WTC11 (cell line): Measurements from ENCODE around the gene MCOLN1. TPM values are rescaled to one million over a fixed set of nuclear protein-coding genes. Genes with fewer than 3 reads are reported as not detected.

Experiments used
- ELF4 ChIP-seq: sonication (generic); formaldehyde crosslinking; IDR thresholded peaks from 2 replicates; pipeline ENCODE4 v1.8.1; 2022; ENCODE audit warnings: low read depth, mild to moderate bottlenecking, moderate library complexity, missing genetic modification reagents
- ETV6 ChIP-seq: sonication (generic); formaldehyde crosslinking; IDR thresholded peaks from 2 replicates; pipeline ENCODE4 v1.8.1; 2022; ENCODE audit warnings: mild to moderate bottlenecking, missing genetic modification reagents
- FOXJ3 ChIP-seq: sonication (generic); formaldehyde crosslinking; IDR thresholded peaks from 2 replicates; pipeline ENCODE4 v1.9.0; 2021; ENCODE audit warnings: missing genetic modification reagents, mild to moderate bottlenecking, borderline replicate concordance
- FOXP1 ChIP-seq: sonication (generic); formaldehyde crosslinking; IDR thresholded peaks from 2 replicates; pipeline ENCODE4 v1.8.0; 2022; ENCODE audit warnings: missing genetic modification reagents, mild to moderate bottlenecking, moderate library complexity, borderline replicate concordance
- NFATC4 ChIP-seq: fragments of 250-450 bp; sonication (Bioruptor Pico); IDR thresholded peaks from 2 replicates; pipeline ENCODE4 v1.9.0; 2021; ENCODE audit warnings: mild to moderate bottlenecking
- OVOL2 ChIP-seq: fragments of 250-450 bp; sonication (Bioruptor Pico); IDR thresholded peaks from 2 replicates; pipeline ENCODE4 v1.9.0; 2021; ENCODE audit warnings: mild to moderate bottlenecking, borderline replicate concordance
- PRRX2 ChIP-seq: fragments of 250-450 bp; sonication (Bioruptor Pico); IDR thresholded peaks from 2 replicates; pipeline ENCODE4 v1.8.0; 2021; ENCODE audit warnings: mild to moderate bottlenecking
- RELA ChIP-seq: sonication (generic); formaldehyde crosslinking; IDR thresholded peaks from 2 replicates; pipeline ENCODE4 v1.8.1; 2022; ENCODE audit warnings: missing genetic modification reagents, mild to moderate bottlenecking, borderline replicate concordance
- TEAD1 ChIP-seq: sonication (generic); formaldehyde crosslinking; IDR thresholded peaks from 2 replicates; pipeline ENCODE4 v1.8.0; 2022; ENCODE audit warnings: mild to moderate bottlenecking, missing genetic modification reagents
- TP53 ChIP-seq: sonication (generic); formaldehyde crosslinking; IDR thresholded peaks from 2 replicates; pipeline ENCODE4 v1.8.1; 2023; ENCODE audit warnings: mild to moderate bottlenecking, missing genetic modification reagents
- ZNF423 ChIP-seq: fragments of 250-450 bp; sonication (Bioruptor Pico); IDR thresholded peaks from 2 replicates; pipeline ENCODE4 v2.1.2; 2022; ENCODE audit warnings: mild to moderate bottlenecking, moderate library complexity
- ZNF671 ChIP-seq: fragments of 250-450 bp; sonication (Bioruptor Pico); IDR thresholded peaks from 2 replicates; pipeline ENCODE4 v1.8.0; 2021; ENCODE audit warnings: mild to moderate bottlenecking
- total RNA-seq: library from RNA; stranded (reverse); gene quantifications from 3 replicates; pipeline ENCODE4 v1.2.3, GENCODE V29; 2021
- TF ChIP-seq, protein P1 (sequence below): sonication (generic); formaldehyde crosslinking; IDR thresholded peaks from 2 replicates; pipeline ENCODE4 v1.8.1; 2023; ENCODE audit warnings: mild to moderate bottlenecking, missing genetic modification reagents, borderline replicate concordance
- TF ChIP-seq, protein P2 (sequence below): fragments of 250-450 bp; sonication (Bioruptor Pico); IDR thresholded peaks from 2 replicates; pipeline ENCODE4 v1.9.0; 2021; ENCODE audit warnings: moderate library complexity, mild to moderate bottlenecking, inconsistent platforms, borderline replicate concordance
- TF ChIP-seq, protein P3 (sequence below): fragments of 250-450 bp; sonication (Bioruptor Pico); IDR thresholded peaks from 2 replicates; pipeline ENCODE4 v1.8.0; 2021; ENCODE audit warnings: mild to moderate bottlenecking
- TF ChIP-seq, protein P4 (sequence below): fragments of 250-450 bp; sonication (Bioruptor Pico); IDR thresholded peaks from 2 replicates; pipeline ENCODE4 v1.9.0; 2021; ENCODE audit warnings: mild to moderate bottlenecking
- TF ChIP-seq, protein P5 (sequence below): sonication (generic); formaldehyde crosslinking; IDR thresholded peaks from 2 replicates; pipeline ENCODE4 v1.8.0; 2022; ENCODE audit warnings: mild to moderate bottlenecking, missing genetic modification reagents
- TF ChIP-seq, protein P6 (sequence below): fragments of 250-450 bp; sonication (Bioruptor Pico); IDR thresholded peaks from 2 replicates; pipeline ENCODE4 v2.1.2; 2022; ENCODE audit warnings: mild to moderate bottlenecking, moderate library complexity
- TF ChIP-seq, protein P7 (sequence below): sonication (generic); formaldehyde crosslinking; IDR thresholded peaks from 2 replicates; pipeline ENCODE4 v1.8.1; 2023; ENCODE audit warnings: mild to moderate bottlenecking, missing genetic modification reagents
- TF ChIP-seq, protein P8 (sequence below): sonication (generic); formaldehyde crosslinking; IDR thresholded peaks from 2 replicates; pipeline ENCODE4 v1.8.1; 2022; ENCODE audit warnings: mild to moderate bottlenecking, moderate library complexity, missing genetic modification reagents
- TF ChIP-seq, protein P9 (sequence below): fragments of 200-600 bp; IDR thresholded peaks from 2 replicates; pipeline ENCODE4 v1.8.0; 2022; ENCODE audit warnings: antibody characterized with exemption
- TF ChIP-seq, protein P10 (sequence below): sonication (generic); formaldehyde crosslinking; IDR thresholded peaks from 2 replicates; pipeline ENCODE4 v1.8.0; 2022; ENCODE audit warnings: mild to moderate bottlenecking, missing genetic modification reagents

The MCOLN1 gene
- total RNA-seq, 1 experiment from 2014 or later: 19.7 TPM

DNA sequence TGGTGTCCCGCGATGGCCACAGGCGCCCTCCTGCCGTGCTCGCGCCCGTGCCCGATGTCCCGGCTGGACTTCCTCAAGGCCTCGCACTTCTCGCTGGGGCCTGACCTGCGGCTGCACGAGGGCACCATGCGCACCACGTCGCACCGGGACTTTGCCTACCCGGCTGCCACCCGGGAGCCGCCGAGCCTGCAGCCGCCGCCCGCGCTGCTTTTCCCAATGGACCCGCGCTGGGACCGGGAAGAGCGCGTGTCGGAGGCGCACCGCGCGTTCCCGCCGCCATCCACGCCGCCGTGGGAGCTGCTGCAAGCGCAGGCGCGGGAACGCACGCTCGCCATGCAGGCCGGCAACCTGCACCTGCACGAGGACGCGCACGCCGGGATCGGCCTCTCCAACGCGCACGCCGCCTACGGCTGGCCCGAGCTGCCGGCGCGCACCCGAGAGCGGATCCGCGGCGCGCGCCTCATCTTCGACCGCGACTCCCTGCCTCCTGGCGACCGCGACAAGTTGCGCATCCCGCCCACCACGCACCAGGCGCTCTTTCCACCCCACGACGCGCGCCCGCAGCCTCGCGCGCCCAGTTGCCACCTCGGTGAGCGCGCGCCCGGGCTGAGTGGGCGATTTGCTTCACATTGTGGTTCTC, 21.5 kb upstream of the MCOLN1 start (continued):
- TF ChIP-seq, protein P1, sequence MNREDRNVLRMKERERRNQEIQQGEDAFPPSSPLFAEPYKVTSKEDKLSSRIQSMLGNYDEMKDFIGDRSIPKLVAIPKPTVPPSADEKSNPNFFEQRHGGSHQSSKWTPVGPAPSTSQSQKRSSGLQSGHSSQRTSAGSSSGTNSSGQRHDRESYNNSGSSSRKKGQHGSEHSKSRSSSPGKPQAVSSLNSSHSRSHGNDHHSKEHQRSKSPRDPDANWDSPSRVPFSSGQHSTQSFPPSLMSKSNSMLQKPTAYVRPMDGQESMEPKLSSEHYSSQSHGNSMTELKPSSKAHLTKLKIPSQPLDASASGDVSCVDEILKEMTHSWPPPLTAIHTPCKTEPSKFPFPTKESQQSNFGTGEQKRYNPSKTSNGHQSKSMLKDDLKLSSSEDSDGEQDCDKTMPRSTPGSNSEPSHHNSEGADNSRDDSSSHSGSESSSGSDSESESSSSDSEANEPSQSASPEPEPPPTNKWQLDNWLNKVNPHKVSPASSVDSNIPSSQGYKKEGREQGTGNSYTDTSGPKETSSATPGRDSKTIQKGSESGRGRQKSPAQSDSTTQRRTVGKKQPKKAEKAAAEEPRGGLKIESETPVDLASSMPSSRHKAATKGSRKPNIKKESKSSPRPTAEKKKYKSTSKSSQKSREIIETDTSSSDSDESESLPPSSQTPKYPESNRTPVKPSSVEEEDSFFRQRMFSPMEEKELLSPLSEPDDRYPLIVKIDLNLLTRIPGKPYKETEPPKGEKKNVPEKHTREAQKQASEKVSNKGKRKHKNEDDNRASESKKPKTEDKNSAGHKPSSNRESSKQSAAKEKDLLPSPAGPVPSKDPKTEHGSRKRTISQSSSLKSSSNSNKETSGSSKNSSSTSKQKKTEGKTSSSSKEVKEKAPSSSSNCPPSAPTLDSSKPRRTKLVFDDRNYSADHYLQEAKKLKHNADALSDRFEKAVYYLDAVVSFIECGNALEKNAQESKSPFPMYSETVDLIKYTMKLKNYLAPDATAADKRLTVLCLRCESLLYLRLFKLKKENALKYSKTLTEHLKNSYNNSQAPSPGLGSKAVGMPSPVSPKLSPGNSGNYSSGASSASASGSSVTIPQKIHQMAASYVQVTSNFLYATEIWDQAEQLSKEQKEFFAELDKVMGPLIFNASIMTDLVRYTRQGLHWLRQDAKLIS (CRISPR knock-in tag): peak; percentile 99
- TF ChIP-seq, protein P2, sequence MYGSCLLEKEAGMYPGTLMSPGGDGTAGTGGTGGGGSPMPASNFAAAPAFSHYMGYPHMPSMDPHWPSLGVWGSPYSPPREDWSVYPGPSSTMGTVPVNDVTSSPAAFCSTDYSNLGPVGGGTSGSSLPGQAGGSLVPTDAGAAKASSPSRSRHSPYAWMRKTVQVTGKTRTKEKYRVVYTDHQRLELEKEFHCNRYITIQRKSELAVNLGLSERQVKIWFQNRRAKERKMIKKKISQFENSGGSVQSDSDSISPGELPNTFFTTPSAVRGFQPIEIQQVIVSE (CRISPR knock-in tag): no peak
- TF ChIP-seq, protein P3, sequence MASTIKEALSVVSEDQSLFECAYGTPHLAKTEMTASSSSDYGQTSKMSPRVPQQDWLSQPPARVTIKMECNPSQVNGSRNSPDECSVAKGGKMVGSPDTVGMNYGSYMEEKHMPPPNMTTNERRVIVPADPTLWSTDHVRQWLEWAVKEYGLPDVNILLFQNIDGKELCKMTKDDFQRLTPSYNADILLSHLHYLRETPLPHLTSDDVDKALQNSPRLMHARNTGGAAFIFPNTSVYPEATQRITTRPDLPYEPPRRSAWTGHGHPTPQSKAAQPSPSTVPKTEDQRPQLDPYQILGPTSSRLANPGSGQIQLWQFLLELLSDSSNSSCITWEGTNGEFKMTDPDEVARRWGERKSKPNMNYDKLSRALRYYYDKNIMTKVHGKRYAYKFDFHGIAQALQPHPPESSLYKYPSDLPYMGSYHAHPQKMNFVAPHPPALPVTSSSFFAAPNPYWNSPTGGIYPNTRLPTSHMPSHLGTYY (CRISPR knock-in tag): no peak
- TF ChIP-seq, protein P4, sequence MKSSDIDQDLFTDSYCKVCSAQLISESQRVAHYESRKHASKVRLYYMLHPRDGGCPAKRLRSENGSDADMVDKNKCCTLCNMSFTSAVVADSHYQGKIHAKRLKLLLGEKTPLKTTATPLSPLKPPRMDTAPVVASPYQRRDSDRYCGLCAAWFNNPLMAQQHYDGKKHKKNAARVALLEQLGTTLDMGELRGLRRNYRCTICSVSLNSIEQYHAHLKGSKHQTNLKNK (CRISPR knock-in tag): no peak
- peak; percentile 99 for TF ChIP-seq ETV6 (CRISPR knock-in tag)
- TF ChIP-seq FOXP1: peak; percentile 100
- TF ChIP-seq ZNF423 (CRISPR knock-in tag): no peak
- TF ChIP-seq, protein P5, sequence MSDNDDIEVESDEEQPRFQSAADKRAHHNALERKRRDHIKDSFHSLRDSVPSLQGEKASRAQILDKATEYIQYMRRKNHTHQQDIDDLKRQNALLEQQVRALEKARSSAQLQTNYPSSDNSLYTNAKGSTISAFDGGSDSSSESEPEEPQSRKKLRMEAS (CRISPR knock-in tag): peak; percentile 100
- no peak for TF ChIP-seq OVOL2 (CRISPR knock-in tag)
- TF ChIP-seq ZNF671: no peak
- TF ChIP-seq, protein P6, sequence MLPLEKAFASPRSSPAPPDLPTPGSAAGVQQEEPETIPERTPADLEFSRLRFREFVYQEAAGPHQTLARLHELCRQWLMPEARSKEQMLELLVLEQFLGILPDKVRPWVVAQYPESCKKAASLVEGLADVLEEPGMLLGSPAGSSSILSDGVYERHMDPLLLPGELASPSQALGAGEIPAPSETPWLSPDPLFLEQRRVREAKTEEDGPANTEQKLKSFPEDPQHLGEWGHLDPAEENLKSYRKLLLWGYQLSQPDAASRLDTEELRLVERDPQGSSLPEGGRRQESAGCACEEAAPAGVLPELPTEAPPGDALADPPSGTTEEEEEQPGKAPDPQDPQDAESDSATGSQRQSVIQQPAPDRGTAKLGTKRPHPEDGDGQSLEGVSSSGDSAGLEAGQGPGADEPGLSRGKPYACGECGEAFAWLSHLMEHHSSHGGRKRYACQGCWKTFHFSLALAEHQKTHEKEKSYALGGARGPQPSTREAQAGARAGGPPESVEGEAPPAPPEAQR: no peak
- TF ChIP-seq, protein P7, sequence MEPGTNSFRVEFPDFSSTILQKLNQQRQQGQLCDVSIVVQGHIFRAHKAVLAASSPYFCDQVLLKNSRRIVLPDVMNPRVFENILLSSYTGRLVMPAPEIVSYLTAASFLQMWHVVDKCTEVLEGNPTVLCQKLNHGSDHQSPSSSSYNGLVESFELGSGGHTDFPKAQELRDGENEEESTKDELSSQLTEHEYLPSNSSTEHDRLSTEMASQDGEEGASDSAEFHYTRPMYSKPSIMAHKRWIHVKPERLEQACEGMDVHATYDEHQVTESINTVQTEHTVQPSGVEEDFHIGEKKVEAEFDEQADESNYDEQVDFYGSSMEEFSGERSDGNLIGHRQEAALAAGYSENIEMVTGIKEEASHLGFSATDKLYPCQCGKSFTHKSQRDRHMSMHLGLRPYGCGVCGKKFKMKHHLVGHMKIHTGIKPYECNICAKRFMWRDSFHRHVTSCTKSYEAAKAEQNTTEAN (CRISPR knock-in tag): peak; percentile 99
- TF ChIP-seq NFATC4: no peak
- TF ChIP-seq ELF4: peak; percentile 97
- TF ChIP-seq TP53 (CRISPR knock-in tag): peak; percentile 99
- TF ChIP-seq FOXJ3 (CRISPR knock-in tag): no peak
- TF ChIP-seq, protein P8, sequence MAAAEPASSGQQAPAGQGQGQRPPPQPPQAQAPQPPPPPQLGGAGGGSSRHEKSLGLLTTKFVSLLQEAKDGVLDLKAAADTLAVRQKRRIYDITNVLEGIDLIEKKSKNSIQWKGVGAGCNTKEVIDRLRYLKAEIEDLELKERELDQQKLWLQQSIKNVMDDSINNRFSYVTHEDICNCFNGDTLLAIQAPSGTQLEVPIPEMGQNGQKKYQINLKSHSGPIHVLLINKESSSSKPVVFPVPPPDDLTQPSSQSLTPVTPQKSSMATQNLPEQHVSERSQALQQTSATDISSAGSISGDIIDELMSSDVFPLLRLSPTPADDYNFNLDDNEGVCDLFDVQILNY (CRISPR knock-in tag): peak; percentile 98
- peak; percentile 99 for TF ChIP-seq TEAD1 (CRISPR knock-in tag)
- TF ChIP-seq RELA (CRISPR knock-in tag): peak; percentile 99
- TF ChIP-seq, protein P9, sequence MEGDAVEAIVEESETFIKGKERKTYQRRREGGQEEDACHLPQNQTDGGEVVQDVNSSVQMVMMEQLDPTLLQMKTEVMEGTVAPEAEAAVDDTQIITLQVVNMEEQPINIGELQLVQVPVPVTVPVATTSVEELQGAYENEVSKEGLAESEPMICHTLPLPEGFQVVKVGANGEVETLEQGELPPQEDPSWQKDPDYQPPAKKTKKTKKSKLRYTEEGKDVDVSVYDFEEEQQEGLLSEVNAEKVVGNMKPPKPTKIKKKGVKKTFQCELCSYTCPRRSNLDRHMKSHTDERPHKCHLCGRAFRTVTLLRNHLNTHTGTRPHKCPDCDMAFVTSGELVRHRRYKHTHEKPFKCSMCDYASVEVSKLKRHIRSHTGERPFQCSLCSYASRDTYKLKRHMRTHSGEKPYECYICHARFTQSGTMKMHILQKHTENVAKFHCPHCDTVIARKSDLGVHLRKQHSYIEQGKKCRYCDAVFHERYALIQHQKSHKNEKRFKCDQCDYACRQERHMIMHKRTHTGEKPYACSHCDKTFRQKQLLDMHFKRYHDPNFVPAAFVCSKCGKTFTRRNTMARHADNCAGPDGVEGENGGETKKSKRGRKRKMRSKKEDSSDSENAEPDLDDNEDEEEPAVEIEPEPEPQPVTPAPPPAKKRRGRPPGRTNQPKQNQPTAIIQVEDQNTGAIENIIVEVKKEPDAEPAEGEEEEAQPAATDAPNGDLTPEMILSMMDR: no peak
- TF ChIP-seq PRRX2 (CRISPR knock-in tag): no peak
- TF ChIP-seq, protein P10, sequence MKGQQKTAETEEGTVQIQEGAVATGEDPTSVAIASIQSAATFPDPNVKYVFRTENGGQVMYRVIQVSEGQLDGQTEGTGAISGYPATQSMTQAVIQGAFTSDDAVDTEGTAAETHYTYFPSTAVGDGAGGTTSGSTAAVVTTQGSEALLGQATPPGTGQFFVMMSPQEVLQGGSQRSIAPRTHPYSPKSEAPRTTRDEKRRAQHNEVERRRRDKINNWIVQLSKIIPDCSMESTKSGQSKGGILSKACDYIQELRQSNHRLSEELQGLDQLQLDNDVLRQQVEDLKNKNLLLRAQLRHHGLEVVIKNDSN: peak; percentile 86
